DMS53 treated with DMSO at 0.1 percent for 48 hours (cell line): ENCODE data around the gene CD19.
"Not testable (repeated sequence)": the region's sequence is repeated elsewhere in the genome, so short reads cannot be mapped to it uniquely, and the experiment has no call there.

ENCODE experiments used
- DNase-seq: peaks from one replicate; lab custom pipeline; 2025; ENCODE audit not compliant: unreplicated experiment; lab: John Stamatoyannopoulos, UW

Gene CD19

DNA sequence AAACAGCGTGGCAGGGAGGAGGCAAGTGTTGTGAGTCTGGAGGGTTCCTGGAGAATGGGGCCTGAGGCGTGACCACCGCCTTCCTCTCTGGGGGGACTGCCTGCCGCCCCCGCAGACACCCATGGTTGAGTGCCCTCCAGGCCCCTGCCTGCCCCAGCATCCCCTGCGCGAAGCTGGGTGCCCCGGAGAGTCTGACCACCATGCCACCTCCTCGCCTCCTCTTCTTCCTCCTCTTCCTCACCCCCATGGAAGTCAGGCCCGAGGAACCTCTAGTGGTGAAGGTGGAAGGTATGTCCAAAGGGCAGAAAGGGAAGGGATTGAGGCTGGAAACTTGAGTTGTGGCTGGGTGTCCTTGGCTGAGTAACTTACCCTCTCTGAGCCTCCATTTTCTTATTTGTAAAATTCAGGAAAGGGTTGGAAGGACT lies at the start of gene CD19:
TSS of gene CD19 (plus strand) at position 171 of the 425 bp plus-strand sequence. CDS start at position 201, 30 bp downstream.
- no peak for DNase-seq

DNA sequence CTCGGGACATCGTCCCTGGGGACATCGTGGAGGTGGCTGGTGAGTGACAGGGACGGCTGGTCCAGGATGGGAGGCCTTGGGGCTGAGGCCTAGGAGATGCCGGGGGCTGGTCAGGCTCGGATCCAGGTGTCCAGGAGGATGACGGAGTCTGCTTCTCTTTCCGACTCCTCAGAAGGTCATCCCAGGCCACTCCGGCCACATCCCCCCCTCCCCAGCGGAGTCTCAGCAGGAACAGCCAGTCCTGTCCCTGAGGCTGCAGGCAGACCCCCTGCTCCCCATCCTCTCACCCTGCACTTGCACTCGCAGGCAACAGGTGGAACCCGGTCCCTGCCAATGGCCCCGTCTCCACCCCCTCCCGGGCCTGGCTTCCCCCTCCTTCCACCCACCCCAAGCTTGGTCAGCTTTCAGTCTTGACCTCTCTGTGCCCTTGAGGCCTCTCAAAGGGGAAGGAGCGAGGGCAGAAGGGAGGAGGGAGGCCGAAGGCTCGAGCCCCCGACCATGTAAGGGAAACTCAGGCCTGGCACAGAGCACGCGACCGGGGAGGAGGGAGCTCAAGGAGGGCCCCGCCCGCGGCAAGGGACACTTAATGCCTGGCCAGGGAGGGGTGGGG lies 49.1 kb upstream of the CD19 start:
- DNase-seq: no peak

DNA sequence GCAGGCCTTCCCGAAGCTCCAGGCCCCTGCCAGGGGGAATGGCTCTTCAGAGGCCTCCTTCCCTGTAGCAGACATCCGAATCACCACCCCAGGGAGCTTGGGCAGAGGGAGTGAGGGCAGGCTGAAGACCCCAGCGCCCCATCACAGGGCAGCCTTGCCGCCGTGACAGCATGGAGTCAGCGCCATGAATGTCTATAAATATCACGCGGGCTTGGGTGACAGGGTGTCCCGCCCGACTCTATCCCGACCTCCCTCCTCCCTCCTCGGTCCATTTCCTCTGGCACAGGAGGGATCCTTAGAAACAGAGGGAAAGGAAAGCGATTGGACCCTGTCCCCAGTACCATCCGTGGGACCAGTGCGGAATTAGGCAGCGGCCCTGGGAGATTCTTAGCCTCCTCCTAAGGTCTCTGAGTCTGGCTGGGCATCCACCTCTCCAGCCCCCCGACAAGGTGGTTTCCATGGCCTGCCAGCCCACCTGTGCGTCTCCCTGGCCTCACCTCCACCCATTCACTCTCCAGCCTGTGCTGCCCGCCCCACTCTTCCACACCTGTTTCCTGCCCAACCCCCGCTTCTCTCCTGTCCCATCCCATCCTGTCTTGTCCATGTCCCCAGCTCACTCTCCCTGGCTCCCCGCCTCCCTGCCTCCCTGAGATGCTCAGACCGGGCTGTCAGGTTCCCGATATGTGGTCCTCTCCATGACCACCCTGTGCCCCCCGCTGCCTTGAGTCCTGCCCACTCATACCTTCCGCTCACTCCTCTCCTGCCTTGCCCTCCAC lies 48.4 kb upstream of the CD19 start:
- DNase-seq: no peak

DNA sequence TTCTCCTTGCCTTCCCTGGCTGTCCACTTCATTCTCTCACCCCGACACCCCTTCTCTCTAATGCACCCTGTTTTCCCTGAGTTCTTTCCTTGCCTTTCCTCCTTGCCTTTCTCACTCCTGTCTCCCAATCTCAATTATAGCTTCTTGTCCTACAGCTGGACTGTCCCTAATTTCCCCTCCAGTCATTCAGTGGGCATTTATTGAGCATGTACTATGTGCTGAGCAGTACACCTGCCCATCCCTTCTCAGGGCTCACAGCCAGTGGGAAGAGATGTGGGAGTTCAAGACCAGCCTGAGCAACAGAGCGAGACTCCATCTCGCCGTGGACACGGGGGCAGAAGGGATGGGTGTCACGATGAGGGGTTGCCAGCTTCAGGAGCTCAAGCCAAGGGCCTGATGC lies 47.7 kb upstream of the CD19 start:
- DNase-seq: no peak

DNA sequence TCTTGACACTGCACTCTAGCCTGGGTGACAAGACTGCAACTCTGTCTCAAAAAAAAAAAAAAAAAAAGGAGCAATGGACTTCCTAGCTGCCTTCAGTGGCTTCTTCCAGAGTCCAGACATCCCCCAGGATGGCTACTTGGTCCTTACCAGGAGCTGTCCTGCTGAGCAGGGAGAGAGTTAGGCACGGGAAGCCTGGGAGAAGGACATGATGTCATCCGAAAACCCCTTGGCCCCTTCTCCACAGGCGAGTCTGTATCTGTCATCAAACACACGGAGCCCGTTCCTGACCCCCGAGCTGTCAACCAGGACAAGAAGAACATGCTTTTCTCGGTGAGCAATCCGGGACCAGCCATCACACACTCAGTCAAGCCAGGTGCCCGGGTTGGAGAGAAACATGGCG lies 44.8 kb upstream of the CD19 start:
- no peak for DNase-seq

DNA sequence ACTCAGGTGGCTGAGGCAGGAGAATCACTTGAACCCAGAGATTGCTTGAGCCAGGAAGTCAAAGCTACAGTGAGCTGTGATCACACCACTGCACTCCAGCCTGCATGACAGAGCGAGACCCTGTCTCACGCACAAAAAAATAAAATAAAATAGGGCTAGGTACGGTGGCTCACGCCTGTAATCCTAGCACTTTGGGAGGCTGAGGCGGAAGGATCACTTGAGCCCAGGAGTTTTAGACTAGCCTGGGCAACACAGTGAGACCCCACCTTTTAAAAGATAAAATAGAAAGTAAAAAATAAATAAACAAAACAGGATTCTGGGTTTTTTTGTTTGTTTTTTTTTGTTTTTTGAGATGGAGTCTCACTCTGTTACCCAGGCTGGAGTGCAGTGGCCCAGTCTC lies 41.4 kb upstream of the CD19 start:
- not testable (repeated sequence) for DNase-seq

DNA sequence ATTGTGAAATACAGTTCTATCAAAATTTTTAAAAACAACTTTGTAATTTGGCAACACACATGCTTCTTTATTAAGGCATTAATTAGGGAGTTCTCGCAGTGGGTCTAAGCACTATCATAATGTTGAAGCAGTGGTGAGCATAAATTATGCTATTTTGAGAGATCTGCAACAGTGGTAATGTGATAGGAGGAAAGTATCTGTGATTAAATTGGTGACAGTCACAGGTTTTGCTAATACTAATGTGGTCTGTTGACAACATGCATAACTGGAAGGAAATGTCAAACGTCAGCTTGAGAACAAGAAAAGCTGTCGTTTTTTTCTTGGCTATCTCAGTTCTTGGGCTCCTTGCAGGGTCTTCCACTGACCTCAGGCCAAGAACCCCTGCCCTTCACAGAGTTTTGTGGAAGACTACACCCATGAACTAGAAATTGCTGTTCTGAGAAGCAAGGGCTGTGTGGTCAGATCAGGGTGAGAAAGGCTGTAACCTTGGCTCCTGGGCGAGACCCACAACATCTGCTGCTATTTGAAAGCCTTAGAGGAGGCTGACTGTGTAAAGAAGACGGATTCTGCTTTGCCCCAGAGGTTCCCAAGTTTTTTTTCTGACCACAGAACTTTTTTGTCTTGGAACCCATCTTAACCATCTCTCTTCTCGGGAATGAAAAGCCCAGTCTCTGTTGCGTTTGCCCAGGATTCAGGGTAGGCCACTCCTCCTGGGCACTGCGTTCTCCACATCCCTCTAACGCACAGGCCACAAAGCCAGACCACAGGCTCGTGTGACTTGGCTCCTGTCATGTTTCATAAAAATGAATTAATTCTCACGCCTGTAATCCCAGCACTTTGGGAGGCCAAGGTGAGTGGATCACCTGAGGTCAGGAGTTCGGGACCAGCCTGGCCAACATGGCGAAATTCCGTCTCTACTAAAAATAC lies 39.5 kb upstream of the CD19 start:
- DNase-seq: no peak

DNA sequence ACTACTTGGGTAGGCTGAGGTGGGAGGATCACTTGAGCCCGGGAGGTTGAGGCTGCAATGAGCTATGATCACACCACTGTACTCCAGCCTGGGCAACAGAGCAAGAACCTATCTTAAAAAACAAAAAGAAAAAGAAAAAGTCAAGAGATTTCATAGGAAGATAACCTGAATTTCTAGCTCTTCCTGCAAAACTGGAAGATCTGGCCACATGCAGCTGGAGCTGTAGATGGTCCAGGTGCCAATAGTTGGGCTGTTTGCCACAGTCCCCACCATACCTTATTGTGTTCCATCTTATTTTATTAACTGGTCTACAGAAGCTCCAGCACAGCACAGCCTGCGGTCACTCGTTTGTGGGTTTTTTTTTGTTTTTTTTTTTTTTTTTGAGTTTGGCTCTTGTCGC lies 38.5 kb upstream of the CD19 start:
- DNase-seq: no peak

DNA sequence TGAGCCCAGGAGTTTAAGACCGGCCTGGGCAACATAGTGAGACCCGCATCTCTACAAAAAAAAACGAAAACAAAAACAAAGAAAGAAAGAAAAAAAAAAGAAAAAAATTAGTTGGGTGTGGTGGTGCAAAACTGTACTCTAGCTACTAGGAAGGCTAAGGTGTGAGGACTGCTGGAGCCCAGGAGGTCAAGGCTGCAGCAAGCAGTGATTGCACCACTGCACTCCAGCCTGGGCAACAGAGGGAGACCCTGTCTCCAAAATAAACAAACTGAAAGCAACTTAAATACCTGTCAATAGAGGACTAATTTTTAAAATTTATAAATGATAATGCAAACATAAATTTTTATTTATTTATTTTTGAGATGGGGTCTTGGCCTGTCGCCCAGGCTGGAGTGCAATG lies 36.2 kb upstream of the CD19 start:
- DNase-seq: no peak

DNA sequence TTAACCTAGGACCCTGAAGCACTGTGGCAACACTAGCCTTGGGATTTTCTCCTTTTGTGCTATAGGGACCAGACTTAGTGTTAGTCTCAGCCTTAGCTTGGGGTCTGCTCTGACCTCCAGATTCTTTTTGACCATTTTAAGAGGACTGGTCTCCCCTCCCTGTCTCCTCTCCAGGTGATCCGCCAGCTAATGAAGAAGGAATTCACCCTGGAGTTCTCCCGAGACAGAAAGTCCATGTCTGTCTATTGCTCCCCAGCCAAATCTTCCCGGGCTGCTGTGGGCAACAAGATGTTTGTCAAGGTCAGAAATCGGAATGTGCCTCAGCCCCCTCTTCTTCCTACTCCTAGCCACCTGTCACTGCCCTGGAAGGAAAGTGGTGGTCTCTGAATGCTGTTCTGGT lies 33.9 kb upstream of the CD19 start:
- DNase-seq: no peak

DNA sequence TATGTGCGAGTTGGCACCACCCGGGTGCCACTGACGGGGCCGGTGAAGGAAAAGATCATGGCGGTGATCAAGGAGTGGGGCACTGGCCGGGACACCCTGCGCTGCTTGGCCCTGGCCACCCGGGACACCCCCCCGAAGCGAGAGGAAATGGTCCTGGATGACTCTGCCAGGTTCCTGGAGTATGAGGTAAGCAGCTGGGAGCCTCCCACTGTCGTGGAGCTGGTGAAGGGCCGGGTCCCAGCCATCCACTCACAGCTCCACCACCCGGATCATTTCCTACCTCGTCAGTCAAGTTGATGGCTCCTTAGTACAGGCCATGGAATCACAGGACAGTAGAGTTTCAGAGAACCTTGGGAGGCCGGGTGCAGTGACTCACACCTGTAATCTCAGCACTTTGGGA lies 33.5 kb upstream of the CD19 start:
- no peak for DNase-seq

DNA sequence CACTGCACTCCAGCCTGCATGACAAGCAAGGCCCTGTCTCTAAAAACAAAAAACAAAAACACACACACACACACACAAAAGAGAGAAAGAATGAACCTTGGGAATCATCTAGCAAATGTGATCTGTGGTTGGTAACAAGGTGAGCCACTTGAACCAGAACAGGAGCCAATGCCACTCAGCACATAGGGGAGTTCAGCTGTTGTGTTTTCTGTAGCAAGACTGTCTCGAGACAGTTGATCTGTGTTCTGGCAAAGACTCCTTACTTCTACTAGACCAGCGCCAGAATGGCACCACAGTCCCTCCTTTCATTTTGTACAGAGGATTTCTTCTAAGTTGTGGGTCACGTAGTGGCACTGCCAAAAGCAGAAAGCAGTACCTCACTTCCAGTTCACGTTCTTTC lies 32.8 kb upstream of the CD19 start:
- no peak for DNase-seq

DNA sequence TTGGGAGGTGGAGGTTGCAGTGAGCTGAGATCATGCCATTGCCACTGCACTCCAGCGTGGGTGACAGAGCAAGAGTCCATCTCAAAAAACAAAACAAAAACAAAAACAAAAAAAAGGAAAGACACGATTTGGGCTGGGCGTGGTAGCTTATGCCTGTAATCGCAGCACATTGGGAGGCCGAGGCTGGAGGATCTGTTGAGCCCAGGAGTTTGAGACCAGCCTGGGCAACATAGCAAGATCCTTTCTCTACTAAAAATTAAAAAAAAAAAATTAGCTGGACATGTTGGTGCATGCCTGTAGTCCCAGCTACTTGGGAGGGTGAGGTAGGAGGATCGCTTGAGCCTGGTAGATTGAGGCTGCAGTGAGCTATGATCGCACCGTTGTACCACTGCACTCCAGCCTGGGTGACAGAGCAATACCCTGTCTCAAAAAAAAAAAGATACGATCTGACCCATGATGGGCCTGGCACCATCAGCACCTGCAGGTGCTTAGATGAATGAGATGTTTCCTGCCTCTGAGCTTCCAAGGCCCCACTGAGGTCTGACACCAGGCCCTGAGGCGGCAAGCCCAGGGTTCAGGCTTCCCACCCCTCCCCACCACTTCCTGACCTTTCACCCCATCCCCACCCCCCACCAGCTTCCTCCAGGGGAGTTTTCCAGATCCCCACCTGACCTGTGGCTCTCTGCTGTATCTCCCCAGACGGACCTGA lies 31.7 kb upstream of the CD19 start:
- DNase-seq: no peak

DNA sequence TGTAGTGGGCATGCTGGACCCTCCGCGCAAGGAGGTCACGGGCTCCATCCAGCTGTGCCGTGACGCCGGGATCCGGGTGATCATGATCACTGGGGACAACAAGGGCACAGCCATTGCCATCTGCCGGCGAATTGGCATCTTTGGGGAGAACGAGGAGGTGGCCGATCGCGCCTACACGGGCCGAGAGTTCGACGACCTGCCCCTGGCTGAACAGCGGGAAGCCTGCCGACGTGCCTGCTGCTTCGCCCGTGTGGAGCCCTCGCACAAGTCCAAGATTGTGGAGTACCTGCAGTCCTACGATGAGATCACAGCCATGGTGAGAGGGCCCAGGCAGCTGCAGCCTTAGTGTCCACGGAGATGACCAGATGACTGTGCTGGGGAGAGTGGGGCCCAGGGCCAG lies 31.2 kb upstream of the CD19 start:
- no peak for DNase-seq

DNA sequence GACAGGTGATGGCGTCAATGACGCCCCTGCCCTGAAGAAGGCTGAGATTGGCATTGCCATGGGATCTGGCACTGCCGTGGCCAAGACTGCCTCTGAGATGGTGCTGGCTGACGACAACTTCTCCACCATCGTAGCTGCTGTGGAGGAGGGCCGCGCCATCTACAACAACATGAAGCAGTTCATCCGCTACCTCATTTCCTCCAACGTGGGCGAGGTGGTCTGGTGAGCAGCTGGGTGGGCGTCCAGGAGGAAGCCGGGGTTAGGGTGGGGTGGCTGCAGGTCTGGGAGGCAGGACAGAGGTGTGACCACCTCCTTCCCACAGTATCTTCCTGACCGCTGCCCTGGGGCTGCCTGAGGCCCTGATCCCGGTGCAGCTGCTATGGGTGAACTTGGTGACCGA lies 29.9 kb upstream of the CD19 start:
- no peak for DNase-seq

DNA sequence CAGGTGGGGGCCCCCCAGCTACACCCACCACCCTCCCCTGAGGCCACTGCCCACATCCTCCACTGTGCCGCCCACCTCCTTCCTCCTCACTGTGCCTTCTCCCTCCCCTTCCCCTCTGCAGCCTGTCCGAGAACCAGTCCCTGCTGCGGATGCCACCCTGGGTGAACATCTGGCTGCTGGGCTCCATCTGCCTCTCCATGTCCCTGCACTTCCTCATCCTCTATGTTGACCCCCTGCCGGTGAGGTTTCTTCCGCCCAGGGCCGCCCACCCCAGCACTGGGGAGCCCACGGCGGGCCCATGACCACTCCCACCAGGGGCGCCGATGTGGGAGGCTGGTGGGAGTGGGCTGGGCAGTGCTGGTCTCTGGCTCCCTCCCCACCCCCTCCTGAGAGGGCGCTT lies 28.9 kb upstream of the CD19 start:
- no peak for DNase-seq

DNA sequence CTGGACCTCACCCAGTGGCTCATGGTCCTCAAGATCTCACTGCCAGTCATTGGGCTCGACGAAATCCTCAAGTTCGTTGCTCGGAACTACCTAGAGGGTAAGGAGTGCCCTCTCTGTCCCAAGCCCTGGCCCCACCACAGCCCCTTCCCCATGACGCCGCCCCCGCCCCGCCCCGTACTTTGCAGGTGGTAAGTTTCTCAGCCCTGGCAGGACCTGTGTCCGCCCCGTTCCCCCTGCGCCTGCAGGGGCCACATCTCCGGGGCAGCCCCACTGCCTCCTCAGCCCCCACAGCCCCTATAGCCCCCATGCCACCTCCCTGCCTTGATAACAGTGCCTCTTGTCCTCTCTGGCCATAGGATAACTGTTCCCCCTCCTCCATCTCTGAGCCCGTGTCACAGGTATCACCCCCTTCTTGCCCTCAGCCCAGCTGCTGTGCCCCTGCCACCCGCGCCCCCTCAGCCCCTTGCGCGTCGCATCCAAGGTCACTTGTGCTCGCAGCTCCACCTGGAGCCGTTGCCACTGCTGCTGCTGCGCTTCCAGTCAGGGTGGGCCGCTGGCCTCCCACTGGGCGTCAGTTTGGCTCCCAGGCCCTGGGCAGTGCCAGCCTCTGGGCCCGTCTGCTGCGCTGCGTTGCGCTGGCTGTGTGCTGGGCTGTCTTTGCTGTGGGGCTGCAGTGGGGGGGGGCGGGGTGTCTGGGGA lies 28.3 kb upstream of the CD19 start:
- DNase-seq: no peak

DNA sequence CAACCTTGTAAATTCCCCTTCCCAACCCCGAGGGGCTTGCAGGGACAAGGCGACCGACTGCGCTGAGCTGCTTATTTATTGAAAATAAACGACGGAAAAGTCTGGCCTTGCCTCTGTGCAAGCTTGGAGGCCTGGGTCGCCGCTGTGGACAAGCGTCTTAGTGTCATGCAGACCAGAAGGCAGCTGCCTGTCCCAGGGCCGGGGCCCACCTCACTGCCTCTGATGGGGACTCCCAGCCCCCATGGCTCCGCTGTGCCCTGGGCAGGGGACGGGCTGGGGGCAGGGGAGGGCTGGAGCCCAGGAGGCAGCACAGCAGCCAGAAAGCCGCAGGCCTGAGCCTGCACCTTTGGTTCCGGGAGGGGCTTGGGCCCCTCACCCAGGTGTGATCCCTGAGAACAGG lies 27.4 kb upstream of the CD19 start:
- DNase-seq: no peak

DNA sequence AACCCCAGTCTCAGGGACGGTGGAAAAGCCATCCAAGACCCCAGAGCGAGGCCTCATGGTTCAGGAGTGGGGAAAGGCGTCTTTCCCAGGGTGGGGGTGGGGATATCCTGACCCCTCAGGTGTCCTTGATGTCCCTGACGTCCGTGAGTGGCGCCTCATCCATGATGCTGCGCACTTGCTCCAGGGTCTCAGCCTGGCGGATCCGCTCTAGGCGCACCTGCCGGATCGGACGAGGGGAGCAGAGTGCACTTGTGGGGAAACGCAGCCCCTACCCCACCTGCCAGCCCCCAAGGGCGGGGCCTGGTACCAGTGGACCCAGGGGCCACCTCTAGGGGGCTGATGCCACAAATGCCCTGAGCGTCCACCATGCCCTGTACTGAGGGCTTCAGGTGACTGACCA lies 26.9 kb upstream of the CD19 start:
- no peak for DNase-seq

DNA sequence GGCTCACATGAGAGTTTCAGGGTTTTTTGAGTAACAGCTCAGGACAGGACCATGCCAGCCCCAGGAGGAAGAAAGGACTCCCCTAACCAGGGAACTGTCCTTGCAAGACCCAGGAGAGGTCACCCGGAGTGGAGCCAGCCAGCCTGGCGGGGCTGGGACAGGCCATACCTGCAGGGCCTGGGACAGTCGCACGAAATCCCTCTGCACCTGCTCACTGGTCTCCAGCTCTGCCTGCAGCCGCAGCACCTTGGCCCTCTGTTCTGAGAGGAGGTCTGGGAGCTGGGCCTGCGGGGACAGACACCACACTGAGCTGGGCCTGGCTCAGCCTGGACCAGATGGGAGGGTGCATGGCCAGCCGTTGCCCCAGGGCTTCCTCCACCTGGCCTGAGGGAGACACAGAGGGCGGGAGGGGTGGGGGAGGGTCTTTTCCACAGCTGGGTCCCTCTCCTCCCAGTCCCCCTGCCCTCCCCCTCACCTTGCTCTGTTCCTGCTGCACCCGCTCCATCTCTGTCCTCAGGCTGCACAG lies 26.5 kb upstream of the CD19 start:
- no peak for DNase-seq
